Hepatocyte (in vitro differentiated cells): Measurements from ENCODE around the gene RIOX2. TPM values are rescaled to one million over a fixed set of nuclear protein-coding genes. Genes with fewer than 3 reads are reported as not detected.

Source experiments
- DNase-seq: peaks from one replicate; pipeline ENCODE4 v3.0.0-alpha.2; 2016; ENCODE audit warnings: low spot score
- H2AFZ ChIP-seq: fragments of 200-600 bp; sonication (generic); 2 replicates; pipeline ENCODE4 v1.6.0; 2016; ENCODE audit warnings: antibody characterized with exemption, mild to moderate bottlenecking
- H3K27ac ChIP-seq: fragments of 200-600 bp; sonication (generic); 2 replicates; pipeline ENCODE4 v1.5.1; 2016; ENCODE audit warnings: mild to moderate bottlenecking
- H3K27me3 ChIP-seq: fragments of 200-600 bp; sonication (generic); 2 replicates; pipeline ENCODE4 v1.6.1; 2016
- H3K36me3 ChIP-seq: fragments of 200-600 bp; sonication (generic); replicated peaks from 2 replicates; pipeline ENCODE4 v1.5.1; 2016; ENCODE audit warnings: low read depth; ENCODE audit not compliant: insufficient read depth
- H3K4me1 ChIP-seq: fragments of 200-600 bp; sonication (generic); 2 replicates; pipeline ENCODE4 v1.5.1; 2016; ENCODE audit warnings: mild to moderate bottlenecking, moderate library complexity; ENCODE audit not compliant: insufficient read depth
- H3K4me2 ChIP-seq: fragments of 200-600 bp; sonication (generic); 2 replicates; pipeline ENCODE4 v1.6.0; 2016
- H3K4me3 ChIP-seq: fragments of 200-600 bp; sonication (generic); 2 replicates; pipeline ENCODE4 v1.5.1; 2016; ENCODE audit warnings: mild to moderate bottlenecking
- H3K79me2 ChIP-seq: fragments of 200-600 bp; sonication (generic); 2 replicates; pipeline ENCODE4 v1.6.0; 2017; ENCODE audit warnings: mild to moderate bottlenecking
- H3K9me2 ChIP-seq: fragments of 200-600 bp; sonication (generic); replicated peaks from 2 replicates; pipeline ENCODE4 v1.6.0; 2017; ENCODE audit warnings: mild to moderate bottlenecking; ENCODE audit not compliant: insufficient read depth
- H3K9me3 ChIP-seq: fragments of 200-600 bp; sonication (generic); 2 replicates; pipeline ENCODE4 v1.5.1; 2016; ENCODE audit warnings: low read depth, mild to moderate bottlenecking
- H4K20me1 ChIP-seq: fragments of 200-600 bp; sonication (generic); 2 replicates; pipeline ENCODE4 v1.6.0; 2016; ENCODE audit warnings: mild to moderate bottlenecking; ENCODE audit not compliant: insufficient read depth, poor library complexity, severe bottlenecking
- EZH2 ChIP-seq: fragments of 200-600 bp; sonication (generic); IDR thresholded peaks from 2 replicates; pipeline ENCODE4 v1.6.1; 2016; ENCODE audit warnings: antibody characterized with exemption, mild to moderate bottlenecking, borderline replicate concordance
- EZH2phosphoT487 ChIP-seq: fragments of 200-600 bp; sonication (generic); IDR thresholded peaks from one replicate; pipeline ENCODE4 v1.6.1; 2018; ENCODE audit warnings: antibody characterized with exemption, mild to moderate bottlenecking, low read depth, moderate library complexity; ENCODE audit not compliant: unreplicated experiment, severe bottlenecking
- WGBS: methylation state at CpG from one replicate; pipeline ENCODE4 v1.1.6; 2016; ENCODE audit warnings: low lambda C conversion rate; ENCODE audit errors: missing lambda C conversion rate; 5-methylcytosine and 5-hydroxymethylcytosine counted together
- polyA plus RNA-seq: library from polyadenylated mRNA; unstranded; fragments of >200 nt; fragmentation: Nextera tagmentation; extraction: Ambion mirVana; gene quantifications from 2 replicates; pipeline ENCODE4 v1.2.1, GENCODE V29; 2016
- total RNA-seq: library from RNA; depleted of rRNA; stranded (reverse); fragments of >200 nt; gene quantifications from 2 replicates; pipeline ENCODE4 v1.2.3, GENCODE V29; 2014
- TF ChIP-seq, protein P1 (sequence below): fragments of 200-600 bp; sonication (generic); IDR thresholded peaks from 2 replicates; pipeline ENCODE4 v1.5.1; 2016; ENCODE audit warnings: antibody characterized with exemption, mild to moderate bottlenecking; ENCODE audit not compliant: poor library complexity

The RIOX2 gene
- total and polyA plus RNA-seq, 2 experiments from 2014 or later, result 15.5 to 26.2 TPM

DNA sequence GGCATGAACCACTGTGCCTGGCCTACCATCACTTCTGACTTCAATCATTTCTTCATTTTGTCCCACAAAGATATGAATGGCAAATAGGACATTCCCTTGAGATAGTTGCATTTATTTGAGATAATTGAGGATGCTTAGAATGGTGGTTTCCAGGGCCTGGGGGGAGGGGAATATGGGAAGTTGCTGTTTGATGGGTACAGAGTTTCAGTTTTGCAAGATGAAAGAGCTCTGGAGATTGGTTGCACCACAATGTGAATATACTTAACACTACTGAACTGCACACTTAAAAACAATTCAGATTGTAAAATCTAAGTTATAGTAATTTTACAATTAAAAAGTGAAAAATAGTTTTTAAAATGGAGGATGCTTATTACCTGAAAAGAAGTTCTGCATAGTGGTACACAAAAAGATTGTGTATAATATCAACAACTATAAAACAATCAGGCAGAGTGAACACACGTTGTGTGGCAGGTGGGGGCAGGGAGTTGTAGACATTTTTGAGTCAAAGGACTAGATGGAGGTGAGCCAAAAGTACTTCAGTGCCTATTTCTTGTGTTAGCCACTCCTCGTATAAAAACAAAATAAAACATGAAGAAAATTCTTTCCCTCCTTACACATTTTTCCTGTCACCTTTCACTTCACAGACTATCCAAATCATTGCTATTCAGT is 18.5 kb upstream of the RIOX2 start:
- Histone ChIP-seq H3K9me3 (no peaks in the 10 kb centered on the region), H3K9me2 (no peaks in the 10 kb centered on the region), H3K27ac (no peak overlapping the region), H3K79me2 (no peaks in the 10 kb centered on the region), H3K36me3 (no peaks in the 10 kb centered on the region), H2AFZ (no peak overlapping the region), H4K20me1 (no peaks in the 10 kb centered on the region), H3K4me1 (peaks cover 7% of the 10 kb centered on the region), H3K27me3 (no peaks in the 10 kb centered on the region), H3K4me3 (no peak overlapping the region), H3K4me2 (no peak overlapping the region)
- DNase-seq, result no peak
- TF ChIP-seq EZH2, result no peak
- TF ChIP-seq, protein P1, sequence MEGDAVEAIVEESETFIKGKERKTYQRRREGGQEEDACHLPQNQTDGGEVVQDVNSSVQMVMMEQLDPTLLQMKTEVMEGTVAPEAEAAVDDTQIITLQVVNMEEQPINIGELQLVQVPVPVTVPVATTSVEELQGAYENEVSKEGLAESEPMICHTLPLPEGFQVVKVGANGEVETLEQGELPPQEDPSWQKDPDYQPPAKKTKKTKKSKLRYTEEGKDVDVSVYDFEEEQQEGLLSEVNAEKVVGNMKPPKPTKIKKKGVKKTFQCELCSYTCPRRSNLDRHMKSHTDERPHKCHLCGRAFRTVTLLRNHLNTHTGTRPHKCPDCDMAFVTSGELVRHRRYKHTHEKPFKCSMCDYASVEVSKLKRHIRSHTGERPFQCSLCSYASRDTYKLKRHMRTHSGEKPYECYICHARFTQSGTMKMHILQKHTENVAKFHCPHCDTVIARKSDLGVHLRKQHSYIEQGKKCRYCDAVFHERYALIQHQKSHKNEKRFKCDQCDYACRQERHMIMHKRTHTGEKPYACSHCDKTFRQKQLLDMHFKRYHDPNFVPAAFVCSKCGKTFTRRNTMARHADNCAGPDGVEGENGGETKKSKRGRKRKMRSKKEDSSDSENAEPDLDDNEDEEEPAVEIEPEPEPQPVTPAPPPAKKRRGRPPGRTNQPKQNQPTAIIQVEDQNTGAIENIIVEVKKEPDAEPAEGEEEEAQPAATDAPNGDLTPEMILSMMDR, result no peak
- WGBS, result 64% methylated on average over 2 of the region's 2 CpGs

DNA sequence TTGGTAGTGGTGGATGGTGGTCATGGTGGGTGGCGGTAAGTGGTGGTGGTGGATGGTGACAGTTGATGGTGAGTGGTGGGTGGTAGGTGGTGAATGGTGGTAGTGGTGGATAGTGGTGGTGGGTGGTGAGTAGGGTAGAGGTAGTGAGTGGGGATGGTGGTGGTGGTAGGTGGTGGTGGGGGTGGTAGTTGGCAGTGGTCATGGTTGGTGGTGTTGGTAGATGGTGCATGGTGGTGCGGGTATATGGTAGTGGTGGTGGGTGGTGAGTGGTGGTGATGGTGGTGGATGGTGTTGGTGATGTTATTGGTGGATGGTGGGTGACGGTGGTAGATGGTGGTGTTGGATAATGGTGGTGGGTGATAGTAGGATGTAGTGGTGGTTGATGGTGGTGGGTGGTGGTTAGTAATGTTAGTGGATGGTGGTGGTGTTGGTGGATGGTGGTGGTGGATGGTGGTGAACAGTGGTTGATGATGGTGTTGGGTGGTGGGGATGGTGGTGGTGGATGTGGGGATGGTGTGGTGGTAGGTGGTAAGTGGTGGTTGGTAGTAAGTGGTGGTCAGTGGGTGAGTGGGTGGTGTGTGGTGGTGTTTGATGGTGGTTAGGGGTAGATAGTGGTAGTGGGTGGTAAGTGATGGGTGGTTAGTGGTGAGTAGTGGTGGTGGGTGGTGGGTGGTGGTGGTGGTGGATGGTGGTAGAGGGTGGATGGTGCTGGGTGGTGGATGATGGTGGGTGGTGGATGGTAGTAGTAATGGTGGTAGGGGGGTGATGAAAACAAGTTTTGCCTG is 16.7 kb upstream of the RIOX2 start:
- Histone ChIP-seq H3K27me3 (no peaks in the 10 kb centered on the region), H2AFZ (no peak overlapping the region)

DNA sequence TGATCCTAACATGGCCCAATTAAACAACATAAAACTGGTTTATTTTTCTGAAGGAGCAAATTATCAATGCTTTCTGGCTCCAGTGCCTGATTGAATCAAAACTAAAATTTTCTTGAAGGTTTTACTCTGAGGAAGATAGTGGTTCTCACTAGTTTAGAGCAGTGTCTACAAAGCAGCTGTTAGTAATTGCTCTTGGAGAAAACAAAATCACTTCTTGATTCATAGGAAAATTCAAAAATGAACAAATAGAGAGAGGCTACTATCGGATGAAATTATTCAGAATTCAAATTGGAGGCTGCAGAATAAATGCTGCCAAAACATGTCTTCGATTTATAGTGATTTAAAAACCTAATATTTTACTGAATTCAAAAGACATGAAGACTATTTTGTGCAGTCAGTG is 15.1 kb upstream of the RIOX2 start:
- no peak for TF ChIP-seq EZH2
- TF ChIP-seq EZH2phosphoT487, result no peak
- TF ChIP-seq, protein P1, result no peak
- Histone ChIP-seq H4K20me1 (no peaks in the 10 kb centered on the region), H3K27ac (no peak overlapping the region), H3K27me3 (no peaks in the 10 kb centered on the region), H3K4me2 (no peak overlapping the region), H2AFZ (no peak overlapping the region), H3K4me3 (no peak overlapping the region), H3K79me2 (no peaks in the 10 kb centered on the region), H3K9me2 (no peaks in the 10 kb centered on the region), H3K36me3 (no peaks in the 10 kb centered on the region), H3K9me3 (no peaks in the 10 kb centered on the region), H3K4me1 (no peaks in the 10 kb centered on the region)
- WGBS, result 84% methylated on average over 2 of the region's 2 CpGs
- DNase-seq, result no peak

More for the DNA sequence above, 16.7 kb upstream of the RIOX2 start:
- WGBS, result 93% methylated on average over 2 of the region's 3 CpGs
- Histone ChIP-seq H3K79me2 (no peaks in the 10 kb centered on the region), H3K9me2 (no peaks in the 10 kb centered on the region), H3K4me1 (no peaks in the 10 kb centered on the region), H3K4me2 (no peak overlapping the region), H4K20me1 (no peaks in the 10 kb centered on the region), H3K27ac (no peak overlapping the region), H3K4me3 (no peak overlapping the region), H3K36me3 (no peaks in the 10 kb centered on the region), H3K9me3 (no peaks in the 10 kb centered on the region)
- TF ChIP-seq, protein P1, result no peak
- TF ChIP-seq EZH2 (no peak), EZH2phosphoT487 (no peak)
- no peak for DNase-seq
